ENCODE measurements around the gene SPAM1. TPM values are rescaled to one million over a fixed set of nuclear protein-coding genes. Genes with fewer than 3 reads are reported as not detected.

SPAM1 gene
- polyA plus RNA-seq, 2 of the 4 experiments (the other 2 are of a cell fraction) = not detected

GRCh38 chr7:123945938-123946337, 20.9 kb downstream of the SPAM1 start:
- no peak for TF ChIP-seq JUN (IDR thresholded peaks at IDR 0.05)
- TF ChIP-seq RFX5 (IDR thresholded peaks at IDR 0.05) = no peak
- TF ChIP-seq TP53 (CRISPR knock-in tag; IDR thresholded peaks at IDR 0.05) = no peak
- no peak for TF ChIP-seq RNF2 (IDR thresholded peaks at IDR 0.05; ENCODE audit: borderline replicate concordance, low read depth)
- no peak for TF ChIP-seq MAZ (IDR thresholded peaks at IDR 0.05; ENCODE audit: borderline replicate concordance, low read depth, low read length)
- no peak for TF ChIP-seq PHF8 (IDR thresholded peaks at IDR 0.05; ENCODE audit: borderline replicate concordance, low read depth)
- no peak for TF ChIP-seq CEBPB (IDR thresholded peaks at IDR 0.05)
- TF ChIP-seq MYC (IDR thresholded peaks at IDR 0.05; ENCODE audit: borderline replicate concordance, low read length) = no peak
- TF ChIP-seq POLR2A (IDR thresholded peaks at IDR 0.05; ENCODE audit: low read length) = no peak
- no peak for TF ChIP-seq EHF (CRISPR knock-in tag; IDR thresholded peaks at IDR 0.05)
- no peak for TF ChIP-seq RAD21 (conservative IDR thresholded peaks at IDR 0.05 in 1 of 2, IDR thresholded peaks at IDR 0.05 in 1 of 2)
- no peak for TF ChIP-seq FOXS1 (CRISPR knock-in tag; IDR thresholded peaks at IDR 0.05)
- TF ChIP-seq CBX2 (IDR thresholded peaks at IDR 0.05; ENCODE audit: borderline replicate concordance, low read depth) = no peak
- no peak for TF ChIP-seq EHMT2 (IDR thresholded peaks at IDR 0.05; ENCODE audit: low read depth)
- no peak for TF ChIP-seq CTCF (IDR thresholded peaks at IDR 0.05)
- TF ChIP-seq TFCP2L1 (CRISPR knock-in tag; IDR thresholded peaks at IDR 0.05) = no peak
- TF ChIP-seq RCOR1 (IDR thresholded peaks at IDR 0.05; ENCODE audit: low read depth, low read length) = no peak
- TF ChIP-seq KDM1A (IDR thresholded peaks at IDR 0.05; ENCODE audit: low read depth) = no peak
- TF ChIP-seq SMC3 (IDR thresholded peaks at IDR 0.05) = no peak
- TF ChIP-seq KDM5A (IDR thresholded peaks at IDR 0.05) = no peak
- ChIA-PET CTCF (interaction anchor here (1.5 kb wide), 1 partner anchor 19 kb away, joined by 3 read pairs; no protein-coding TSS in a partner anchor), POLR2A (no interaction called here)
- Histone ChIP-seq H3K27ac (no peak overlapping the region), H3K4me1 (no peaks in the 10 kb centered on the region), H3K9me3 (no peaks in the 10 kb centered on the region), H3K4me2 (no peak overlapping the region), H3K4me3 (no peak overlapping the region)
- no peak for ATAC-seq
- no peak for DNase-seq (ENCODE audit: low read depth in 1 of 2, low spot score in 1 of 2)
- no peak for FAIRE-seq
- 5% methylated on average over 1 of the region's 1 CpG for WGBS (ENCODE audit: missing lambda C conversion rate)

- H3K9me3 ChIP-seq = no peaks in the 10 kb centered on the region
- WGBS (ENCODE audit: missing lambda C conversion rate) = 33% methylated on average over 4 of the region's 4 CpGs
- FAIRE-seq (no peak), ATAC-seq (no peak), DNase-seq (ENCODE audit: low read depth in 1 of 2, low spot score in 1 of 2) (no peak)
- ChIA-PET CTCF (interaction anchor here (0.6 kb wide), 1 partner anchor 17 kb away, joined by 3 read pairs; no protein-coding TSS in a partner anchor), POLR2A (no interaction called here)
- H3K4me1 ChIP-seq = no peaks in the 10 kb centered on the region
- H3K27ac ChIP-seq = no peak overlapping the region
- no peak overlapping the region for H3K4me3 ChIP-seq
- H3K4me2 ChIP-seq = no peak overlapping the region
- TF ChIP-seq PBX3 (IDR thresholded peaks at IDR 0.05) (no peak), RAD21 (conservative IDR thresholded peaks at IDR 0.05 in 1 of 2, IDR thresholded peaks at IDR 0.05 in 1 of 2) (no peak), ZFP36 (IDR thresholded peaks at IDR 0.05; ENCODE audit: borderline replicate concordance, partially characterized antibody) (no peak), HDAC2 (IDR thresholded peaks at IDR 0.05) (no peak), SMC3 (IDR thresholded peaks at IDR 0.05) (no peak), ZC3H11A (IDR thresholded peaks at IDR 0.05) (no peak), CHD2 (IDR thresholded peaks at IDR 0.05; ENCODE audit: low read length, partially characterized antibody) (no peak)
Observed at GRCh38 chr7:123948136-123948535, 23.1 kb downstream of the SPAM1 start.

Measured in A549 (cell line).